Prostate gland (tissue), 2 donors: Measurements from ENCODE around the gene NKX2-4. TPM values are rescaled to one million over a fixed set of nuclear protein-coding genes. Genes with fewer than 3 reads are reported as not detected.
"Not testable (repeated sequence)": the region's sequence is repeated elsewhere in the genome, so short reads cannot be mapped to it uniquely, and the experiment has no call there.

ENCODE experiments used
- DNase-seq: peaks from one replicate; pipeline ENCODE4 v3.0.0-alpha.2; 2019; ENCODE audit warnings: low spot score
- H3K27ac ChIP-seq, 2 donors: fragments of 200-600 bp; sonication (generic); 2 replicates each; pipeline ENCODE4 v1.5.1; 2017 to 2019
- H3K27me3 ChIP-seq: fragments of 200-600 bp; sonication (generic); replicated peaks from 2 replicates; pipeline ENCODE4 v1.5.1; 2019; ENCODE audit not compliant: insufficient read depth
- H3K36me3 ChIP-seq, 2 donors: fragments of 200-600 bp; sonication (generic); 1 replicate in 1 of 2; 2 replicates in 1 of 2; pipeline versions ENCODE4 v1.5.1 to v1.8.1; 2017 to 2019
- H3K4me1 ChIP-seq: fragments of 200-600 bp; sonication (generic); replicated peaks from 2 replicates; pipeline ENCODE4 v1.5.1; 2019
- H3K4me3 ChIP-seq, 2 donors: fragments of 200-600 bp; sonication (generic); 2 replicates each; pipeline ENCODE4 v1.5.1; 2017 to 2019
- H3K9me3 ChIP-seq: fragments of 200-600 bp; sonication (generic); 2 replicates; pipeline ENCODE4 v1.5.1; 2017
- CTCF ChIP-seq, 4 experiments: fragments of 200-600 bp in 2 of 4; fragments of 450-650 bp in 2 of 4; sonication (generic) in 2 of 4; IDR thresholded peaks; 1 replicate in 3 of 4; 2 replicates in 1 of 4; pipeline ENCODE4 v1.5.1; 2016 to 2019; ENCODE audit warnings: antibody characterized with exemption in 4 of 4, mild to moderate bottlenecking in 2 of 4, moderate library complexity in 2 of 4
- POLR2A ChIP-seq: fragments of 450-650 bp; IDR thresholded peaks from one replicate; pipeline ENCODE4 v1.6.1; 2016; ENCODE audit warnings: antibody characterized with exemption, mild to moderate bottlenecking
- POLR2AphosphoS5 ChIP-seq: sonication (generic); formaldehyde crosslinking; IDR thresholded peaks from one replicate; pipeline ENCODE4 v1.6.1; 2017; ENCODE audit warnings: antibody characterized with exemption
- WGBS: methylation state at CpG from one replicate; pipeline ENCODE4 v1.1.5; 2018; 5-methylcytosine and 5-hydroxymethylcytosine counted together
- intact Hi-C: fragments of 100-400 bp; cut with DNase I; formaldehyde crosslinking; loops from one replicate; pipeline ENCODE4 v1.14.2; 2022
- total RNA-seq, 2 donors: library from RNA; depleted of rRNA; stranded (reverse); fragments of >200 nt; gene quantifications; one replicate each; pipeline ENCODE4 v1.1.0, GENCODE V29; 2016

NKX2-4 gene
- total RNA-seq, 2 donors from 2014 or later: 3.9 TPM; not detected in 1

- no peak for TF ChIP-seq CTCF (IDR thresholded peaks at IDR 0.05)
- TF ChIP-seq POLR2A: no peak
- intact Hi-C loops: no loop called here
- H3K36me3 ChIP-seq: no peaks in the 10 kb centered on the region
- H3K27ac ChIP-seq: no peak overlapping the region
- no peaks in the 10 kb centered on the region for H3K27me3 ChIP-seq
- no peaks in the 10 kb centered on the region for H3K4me1 ChIP-seq
- DNase-seq: no peak
- H3K9me3 ChIP-seq: no peaks in the 10 kb centered on the region
- 91% methylated on average over 4 of the region's 4 CpGs for WGBS
- H3K4me3 ChIP-seq: no peak overlapping the region
These were observed 24.4 kb upstream of the NKX2-4 start for GRCh38 chr20:21421601-21422236.

DNA sequence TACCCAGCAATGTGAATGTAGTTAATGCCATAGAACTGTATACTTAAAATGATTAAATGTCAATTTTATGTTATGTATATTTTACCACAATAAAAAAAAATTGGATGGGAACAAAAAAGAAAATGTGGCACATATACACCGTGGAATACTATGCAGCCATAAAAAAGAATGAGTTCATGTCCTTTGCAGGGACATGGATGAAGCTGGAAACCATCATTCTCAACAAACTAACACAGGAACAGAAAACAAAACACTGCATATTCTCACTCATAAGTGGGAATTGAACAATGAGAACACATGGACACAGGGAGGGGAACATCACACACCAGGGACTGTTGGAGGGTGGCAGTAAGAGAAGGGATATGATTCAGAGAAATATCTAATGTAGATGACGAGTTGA is 21.8 kb upstream of the NKX2-4 start:
- H3K4me3 ChIP-seq, H3K9me3 ChIP-seq, intact Hi-C loops, DNase-seq, H3K27me3 ChIP-seq, H3K27ac ChIP-seq, H3K4me1 ChIP-seq, H3K36me3 ChIP-seq: not testable (repeated sequence)
- WGBS: 74% methylated on average over 2 of the region's 2 CpGs

DNA sequence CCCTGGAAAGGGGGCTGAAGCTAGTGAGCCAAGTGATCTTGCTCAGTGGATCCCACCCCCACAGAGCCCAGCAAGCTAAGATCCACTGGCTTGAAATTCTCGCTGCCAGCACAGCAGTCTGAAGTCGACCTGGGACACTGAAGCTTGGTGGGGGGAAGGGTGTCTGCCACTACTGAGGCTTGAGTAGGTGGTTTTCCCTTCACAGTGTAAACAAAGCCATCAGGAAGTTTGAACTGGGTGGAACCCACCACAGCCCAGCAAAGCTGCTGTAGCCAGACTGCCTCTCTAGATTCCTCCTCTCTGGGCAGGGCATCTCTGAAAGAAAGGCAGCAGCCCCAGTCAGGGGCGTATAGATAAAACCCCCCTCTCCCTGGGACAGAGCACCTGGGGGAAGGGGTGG is 16.7 kb upstream of the NKX2-4 start:
- H3K27me3 ChIP-seq, H3K4me3 ChIP-seq, H3K27ac ChIP-seq, H3K9me3 ChIP-seq, H3K36me3 ChIP-seq, H3K4me1 ChIP-seq, intact Hi-C loops, DNase-seq: not testable (repeated sequence)
- 27% methylated on average over 3 of the region's 3 CpGs for WGBS

DNA sequence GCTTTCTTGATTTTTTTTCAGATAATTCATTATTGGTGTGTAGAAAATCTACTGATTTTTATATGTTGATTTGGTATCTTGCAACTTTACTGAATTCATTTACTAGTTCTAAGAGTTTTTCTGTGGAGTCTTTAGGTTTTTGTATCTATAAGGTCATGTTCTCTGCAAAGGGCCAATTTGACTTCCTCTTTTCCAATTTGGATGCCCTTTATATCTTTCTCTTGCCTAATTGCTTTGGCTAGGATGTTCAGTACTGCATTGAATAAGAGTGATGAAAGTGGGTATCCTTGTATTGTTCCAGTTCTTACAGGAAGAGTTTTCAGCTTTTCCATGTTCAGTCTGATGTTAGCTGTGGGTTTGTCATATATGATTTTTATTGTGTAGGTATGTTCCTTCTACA is 14.4 kb upstream of the NKX2-4 start:
- no peaks in the 10 kb centered on the region for H3K27me3 ChIP-seq
- TF ChIP-seq POLR2AphosphoS5: no peak
- TF ChIP-seq POLR2A: no peak
- TF ChIP-seq CTCF (IDR thresholded peaks at IDR 0.05): no peak
- H3K4me1 ChIP-seq: no peaks in the 10 kb centered on the region
- intact Hi-C loops: no loop called here
- DNase-seq: no peak
- H3K36me3 ChIP-seq: no peaks in the 10 kb centered on the region
- H3K4me3 ChIP-seq: no peak overlapping the region
- no peaks in the 10 kb centered on the region for H3K9me3 ChIP-seq
- no peak overlapping the region for H3K27ac ChIP-seq

- intact Hi-C loops: no loop called here
- TF ChIP-seq CTCF (IDR thresholded peaks at IDR 0.05): no peak
- no peak for TF ChIP-seq POLR2A
- TF ChIP-seq POLR2AphosphoS5: no peak
- no peak for DNase-seq
- Histone ChIP-seq H3K4me1 (no peaks in the 10 kb centered on the region), H3K4me3 (no peak overlapping the region), H3K27me3 (peaks cover 38% of the 10 kb centered on the region), H3K27ac (no peak overlapping the region), H3K9me3 (no peaks in the 10 kb centered on the region), H3K36me3 (no peaks in the 10 kb centered on the region)
- 26% methylated on average over 5 of the region's 5 CpGs for WGBS
These were observed 1.7 kb upstream of the NKX2-4 start for GRCh38 chr20:21399005-21399475.
